Suprapubic skin (tissue), 4 donors: ENCODE data around the gene BOLA3.

ENCODE experiments used
- POLR2A ChIP-seq, 2 donors: fragments of 450-650 bp; IDR thresholded peaks; one replicate each; pipeline ENCODE4 v1.6.1; 2017; ENCODE audit warnings: antibody characterized with exemption in 2 of 2, mild to moderate bottlenecking in 2 of 2, moderate library complexity in 2 of 2
- POLR2AphosphoS5 ChIP-seq, 3 donors: sonication (generic); formaldehyde crosslinking; IDR thresholded peaks; one replicate each; pipeline ENCODE4 v1.6.1; 2017; ENCODE audit warnings: antibody characterized with exemption in 3 of 3
- TF ChIP-seq, protein P1 (sequence below), 2 donors: fragments of 200-600 bp in 1 of 2; fragments of 450-650 bp in 1 of 2; sonication (generic) in 1 of 2; IDR thresholded peaks; one replicate each; pipeline ENCODE4 v1.5.1; 2016 to 2019; ENCODE audit warnings: antibody characterized with exemption in 2 of 2, mild to moderate bottlenecking in 1 of 2, moderate library complexity in 1 of 2

DNA sequence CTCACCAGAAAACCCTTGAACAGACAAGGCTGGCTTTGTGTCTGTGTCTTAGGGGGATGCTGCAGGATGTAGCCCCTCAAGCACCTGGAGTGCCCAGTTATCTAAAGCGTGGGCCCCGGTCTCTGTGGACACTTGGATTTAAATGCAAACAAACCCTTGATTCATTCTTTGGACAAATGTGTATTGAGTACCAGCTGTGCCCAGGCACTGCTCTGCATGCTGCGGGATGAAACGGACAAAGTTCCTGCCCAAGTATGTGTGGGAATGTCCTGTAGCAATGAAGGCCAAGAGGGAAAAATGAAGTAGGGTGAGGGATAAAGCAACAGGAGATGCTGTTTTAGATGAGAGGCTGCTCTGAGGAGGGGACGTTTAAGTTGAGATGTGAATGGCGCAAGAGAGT is 53.9 kb downstream of the BOLA3 start:
- TF ChIP-seq POLR2AphosphoS5 (IDR thresholded peaks at IDR 0.05) (no peak), POLR2A (IDR thresholded peaks at IDR 0.05) (no peak)
- TF ChIP-seq, protein P1, sequence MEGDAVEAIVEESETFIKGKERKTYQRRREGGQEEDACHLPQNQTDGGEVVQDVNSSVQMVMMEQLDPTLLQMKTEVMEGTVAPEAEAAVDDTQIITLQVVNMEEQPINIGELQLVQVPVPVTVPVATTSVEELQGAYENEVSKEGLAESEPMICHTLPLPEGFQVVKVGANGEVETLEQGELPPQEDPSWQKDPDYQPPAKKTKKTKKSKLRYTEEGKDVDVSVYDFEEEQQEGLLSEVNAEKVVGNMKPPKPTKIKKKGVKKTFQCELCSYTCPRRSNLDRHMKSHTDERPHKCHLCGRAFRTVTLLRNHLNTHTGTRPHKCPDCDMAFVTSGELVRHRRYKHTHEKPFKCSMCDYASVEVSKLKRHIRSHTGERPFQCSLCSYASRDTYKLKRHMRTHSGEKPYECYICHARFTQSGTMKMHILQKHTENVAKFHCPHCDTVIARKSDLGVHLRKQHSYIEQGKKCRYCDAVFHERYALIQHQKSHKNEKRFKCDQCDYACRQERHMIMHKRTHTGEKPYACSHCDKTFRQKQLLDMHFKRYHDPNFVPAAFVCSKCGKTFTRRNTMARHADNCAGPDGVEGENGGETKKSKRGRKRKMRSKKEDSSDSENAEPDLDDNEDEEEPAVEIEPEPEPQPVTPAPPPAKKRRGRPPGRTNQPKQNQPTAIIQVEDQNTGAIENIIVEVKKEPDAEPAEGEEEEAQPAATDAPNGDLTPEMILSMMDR (IDR thresholded peaks at IDR 0.05): no peak
